GM23338 (cell line): ENCODE results near the gene SERPINH1. TPM values are rescaled to one million over a fixed set of nuclear protein-coding genes. Genes with fewer than 3 reads are reported as not detected.
A peak's percentile ranks its signal among the peaks of the same experiment; 100 is the strongest.

ENCODE experiments used
- ATAC-seq: fragments of 200-7000 bp; cut with Tn5 transposase; 3 replicates; pipeline ENCODE4 v1.9.1; 2020
- DNase-seq: peaks from one replicate; pipeline ENCODE4 v3.0.0-alpha.2; 2015; ENCODE audit warnings: low spot score
- H2AFZ ChIP-seq: fragments of 200-600 bp; sonication (generic); 2 replicates; pipeline ENCODE4 v1.8.0; 2016; ENCODE audit warnings: antibody characterized with exemption, mild to moderate bottlenecking, moderate library complexity
- H3F3A ChIP-seq: fragments of 200-600 bp; sonication (generic); replicated peaks from 2 replicates; pipeline ENCODE4 v1.8.0; 2017; ENCODE audit warnings: antibody characterized with exemption, mixed run types, low read depth
- H3K27ac ChIP-seq: fragments of 200-600 bp; sonication (generic); 2 replicates; pipeline ENCODE4 v1.6.1; 2016; ENCODE audit warnings: low read depth
- H3K27me3 ChIP-seq: fragments of 200-600 bp; sonication (generic); 2 replicates; pipeline ENCODE4 v1.8.0; 2016; ENCODE audit warnings: mild to moderate bottlenecking, mixed run types, moderate library complexity; ENCODE audit not compliant: insufficient read depth
- H3K36me3 ChIP-seq: fragments of 200-600 bp; sonication (generic); 2 replicates; pipeline ENCODE4 v1.8.0; 2016; ENCODE audit warnings: mild to moderate bottlenecking; ENCODE audit not compliant: insufficient read depth
- H3K4me1 ChIP-seq: fragments of 200-600 bp; sonication (generic); 2 replicates; pipeline ENCODE4 v1.8.0; 2016; ENCODE audit warnings: mild to moderate bottlenecking, moderate library complexity; ENCODE audit not compliant: insufficient read depth
- H3K4me2 ChIP-seq: fragments of 200-600 bp; sonication (generic); 2 replicates; pipeline ENCODE4 v1.7.1; 2017; ENCODE audit warnings: mixed run types
- H3K4me3 ChIP-seq: fragments of 200-600 bp; sonication (generic); 2 replicates; pipeline ENCODE4 v1.6.1; 2016; ENCODE audit warnings: mixed run types
- H3K79me2 ChIP-seq: fragments of 200-600 bp; sonication (generic); replicated peaks from 2 replicates; pipeline ENCODE4 v1.8.0; 2017; ENCODE audit warnings: mild to moderate bottlenecking; ENCODE audit not compliant: insufficient read depth
- H3K9me2 ChIP-seq: fragments of 200-600 bp; sonication (generic); 2 replicates; pipeline ENCODE4 v1.8.0; 2017; ENCODE audit not compliant: insufficient read depth
- H4K20me1 ChIP-seq: fragments of 200-600 bp; sonication (generic); replicated peaks from 2 replicates; pipeline ENCODE4 v1.8.0; 2017; ENCODE audit warnings: mild to moderate bottlenecking; ENCODE audit not compliant: insufficient read depth
- H3K27ac Mint-ChIP-seq: 2 replicates; pipeline ENCODE4 v1.8.0; 2020; ENCODE audit warnings: inconsistent platforms, mild to moderate bottlenecking, moderate library complexity, mixed read lengths
- H3K27me3 Mint-ChIP-seq: 3 replicates; pipeline ENCODE4 v1.8.0; 2022; ENCODE audit warnings: low read depth, mild to moderate bottlenecking, moderate library complexity, mixed read lengths, inconsistent platforms; ENCODE audit not compliant: insufficient read depth, poor library complexity
- H3K36me3 Mint-ChIP-seq: 3 replicates; pipeline ENCODE4 v1.8.0; 2021; ENCODE audit warnings: low read depth, mild to moderate bottlenecking, inconsistent platforms, moderate library complexity, mixed read lengths
- H3K4me1 Mint-ChIP-seq: 3 replicates; pipeline ENCODE4 v1.8.0; 2020; ENCODE audit warnings: mild to moderate bottlenecking, inconsistent platforms, mixed read lengths
- H3K4me3 Mint-ChIP-seq: 3 replicates; pipeline ENCODE4 v1.8.0; 2021; ENCODE audit warnings: moderate library complexity, mild to moderate bottlenecking, inconsistent platforms, mixed read lengths
- H3K9me3 Mint-ChIP-seq: 3 replicates; pipeline ENCODE4 v1.8.0; 2020; ENCODE audit warnings: moderate library complexity, mild to moderate bottlenecking, inconsistent platforms, mixed read lengths
- CREB1 ChIP-seq: fragments of 250-450 bp; sonication (Bioruptor Pico); IDR thresholded peaks from 2 replicates; pipeline ENCODE4 v1.5.0; 2020; ENCODE audit warnings: low read depth, mild to moderate bottlenecking, moderate library complexity
- EZH2 ChIP-seq: fragments of 200-600 bp; sonication (generic); IDR thresholded peaks from one replicate; pipeline ENCODE4 v1.8.0; 2017; ENCODE audit warnings: antibody characterized with exemption, mild to moderate bottlenecking, low read depth; ENCODE audit not compliant: unreplicated experiment
- EZH2phosphoT487 ChIP-seq: fragments of 200-600 bp; sonication (generic); IDR thresholded peaks from one replicate; pipeline ENCODE4 v1.8.1; 2018; ENCODE audit warnings: antibody characterized with exemption; ENCODE audit not compliant: unreplicated experiment
- JUNB ChIP-seq: IDR thresholded peaks from one replicate; pipeline ENCODE4 v1.6.1; 2016; ENCODE audit warnings: antibody characterized with exemption; ENCODE audit not compliant: unreplicated experiment
- POLR2AphosphoS5 ChIP-seq: IDR thresholded peaks from 2 replicates; pipeline ENCODE4 v1.6.1; 2016; ENCODE audit warnings: antibody characterized with exemption, low read depth
- ZNF114 ChIP-seq: fragments of 250-450 bp; sonication (Bioruptor Pico); IDR thresholded peaks from 2 replicates; pipeline ENCODE4 v1.5.0; 2020; ENCODE audit warnings: mild to moderate bottlenecking, moderate library complexity
- ZNF331 ChIP-seq: fragments of 250-450 bp; sonication (Bioruptor Pico); IDR thresholded peaks from 2 replicates; pipeline ENCODE4 v1.5.0; 2020; ENCODE audit warnings: low read depth, mild to moderate bottlenecking, moderate library complexity
- polyA plus RNA-seq: library from polyadenylated mRNA; unstranded; fragments of >200 nt; fragmentation: Nextera tagmentation; extraction: Ambion mirVana; gene quantifications from 2 replicates; pipeline ENCODE4 v1.2.1, GENCODE V29; 2016
- total RNA-seq: library from RNA; depleted of rRNA; stranded (reverse); fragments of >200 nt; shearing (Covaris generic); gene quantifications from 2 replicates; pipeline ENCODE4 v1.2.3, GENCODE V29; 2014
- TF ChIP-seq, protein P1 (sequence below), 2 experiments: fragments of 200-600 bp in 1 of 2; sonication (generic) in 1 of 2; conservative IDR thresholded peaks; 2 replicates each; pipeline versions ENCODE4 v1.5.1 to v1.6.1; 2016 to 2017; ENCODE audit warnings: antibody characterized with exemption in 2 of 2, low read depth in 2 of 2, mild to moderate bottlenecking in 2 of 2, moderate library complexity in 1 of 2
- TF ChIP-seq, protein P2 (sequence below): IDR thresholded peaks from 2 replicates; pipeline ENCODE4 v1.6.1; 2016; ENCODE audit warnings: antibody characterized with exemption
- TF ChIP-seq, protein P3 (sequence below): fragments of 250-450 bp; sonication (Bioruptor Pico); IDR thresholded peaks from 2 replicates; pipeline ENCODE4 v1.5.0; 2020; ENCODE audit warnings: mild to moderate bottlenecking, moderate library complexity

SERPINH1 gene
- total and polyA plus RNA-seq, 2 experiments from 2014 or later, result 238 to 1,217 TPM

DNA sequence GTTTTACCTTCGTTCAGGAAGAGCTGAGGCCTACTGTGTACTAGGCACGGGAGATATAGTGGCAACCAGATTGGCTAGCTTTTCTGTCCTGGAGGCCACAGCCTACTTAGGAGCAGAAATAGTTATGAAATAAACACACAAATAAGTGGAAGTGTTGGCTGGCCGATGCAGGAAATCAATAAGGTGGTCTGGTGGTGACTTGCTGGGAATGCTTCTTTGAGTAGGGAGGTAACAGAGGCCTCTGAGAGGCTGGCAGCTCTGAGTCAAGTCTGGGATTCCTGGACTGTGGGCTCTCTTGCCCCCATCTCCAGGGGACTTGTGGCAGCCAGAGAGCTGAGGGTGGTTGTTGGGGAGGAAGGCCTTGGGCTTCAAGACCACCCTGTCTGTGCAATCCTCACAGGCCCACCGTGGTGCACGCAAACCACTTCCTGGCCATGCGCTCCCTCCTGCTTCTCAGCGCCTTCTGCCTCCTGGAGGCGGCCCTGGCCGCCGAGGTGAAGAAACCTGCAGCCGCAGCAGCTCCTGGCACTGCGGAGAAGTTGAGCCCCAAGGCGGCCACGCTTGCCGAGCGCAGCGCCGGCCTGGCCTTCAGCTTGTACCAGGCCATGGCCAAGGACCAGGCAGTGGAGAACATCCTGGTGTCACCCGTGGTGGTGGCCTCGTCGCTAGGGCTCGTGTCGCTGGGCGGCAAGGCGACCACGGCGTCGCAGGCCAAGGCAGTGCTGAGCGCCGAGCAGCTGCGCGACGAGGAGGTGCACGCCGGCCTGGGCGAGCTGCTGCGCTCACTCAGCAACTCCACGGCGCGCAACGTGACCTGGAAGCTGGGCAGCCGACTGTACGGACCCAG, 4.1 kb downstream of the SERPINH1 start:
- no peak for ATAC-seq
- H3K36me3 ChIP-seq, result peaks cover 43% of the 10 kb centered on the region
- DNase-seq, result no peak
- peak overlapping the region; percentile 85 for H3K27ac Mint-ChIP-seq
- no peaks in the 10 kb centered on the region for H3K9me2 ChIP-seq
- H3K79me2 ChIP-seq, result peaks cover 69% of the 10 kb centered on the region
- H2AFZ ChIP-seq, result no peak overlapping the region
- H3K36me3 Mint-ChIP-seq, result peaks cover 81% of the 10 kb centered on the region
- peak overlapping the region; percentile 86; the same call in 1 of the 2 replicates for H3K4me2 ChIP-seq
- no peaks in the 10 kb centered on the region for H3K9me3 Mint-ChIP-seq
- peaks cover 34% of the 10 kb centered on the region for H4K20me1 ChIP-seq
- peak overlapping the region; percentile 98; the same call in 1 of the 2 replicates for H3K4me3 ChIP-seq
- H3K4me1 Mint-ChIP-seq, result peaks cover 31% of the 10 kb centered on the region
- H3K27me3 Mint-ChIP-seq, result peaks cover 32% of the 10 kb centered on the region
- no peaks in the 10 kb centered on the region for H3K27me3 ChIP-seq
- TF ChIP-seq ZNF331 (CRISPR knock-in tag), result no peak
- no peak for TF ChIP-seq EZH2phosphoT487
- TF ChIP-seq, protein P1, sequence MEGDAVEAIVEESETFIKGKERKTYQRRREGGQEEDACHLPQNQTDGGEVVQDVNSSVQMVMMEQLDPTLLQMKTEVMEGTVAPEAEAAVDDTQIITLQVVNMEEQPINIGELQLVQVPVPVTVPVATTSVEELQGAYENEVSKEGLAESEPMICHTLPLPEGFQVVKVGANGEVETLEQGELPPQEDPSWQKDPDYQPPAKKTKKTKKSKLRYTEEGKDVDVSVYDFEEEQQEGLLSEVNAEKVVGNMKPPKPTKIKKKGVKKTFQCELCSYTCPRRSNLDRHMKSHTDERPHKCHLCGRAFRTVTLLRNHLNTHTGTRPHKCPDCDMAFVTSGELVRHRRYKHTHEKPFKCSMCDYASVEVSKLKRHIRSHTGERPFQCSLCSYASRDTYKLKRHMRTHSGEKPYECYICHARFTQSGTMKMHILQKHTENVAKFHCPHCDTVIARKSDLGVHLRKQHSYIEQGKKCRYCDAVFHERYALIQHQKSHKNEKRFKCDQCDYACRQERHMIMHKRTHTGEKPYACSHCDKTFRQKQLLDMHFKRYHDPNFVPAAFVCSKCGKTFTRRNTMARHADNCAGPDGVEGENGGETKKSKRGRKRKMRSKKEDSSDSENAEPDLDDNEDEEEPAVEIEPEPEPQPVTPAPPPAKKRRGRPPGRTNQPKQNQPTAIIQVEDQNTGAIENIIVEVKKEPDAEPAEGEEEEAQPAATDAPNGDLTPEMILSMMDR (conservative IDR thresholded peaks at IDR 0.05; ENCODE audit: low read depth in 2 of 2), result no peak
- TF ChIP-seq POLR2AphosphoS5, result no peak; the same call in 1 of the 2 replicates
- TF ChIP-seq JUNB, result no peak
- no peak for TF ChIP-seq CREB1 (CRISPR knock-in tag)
- TF ChIP-seq, protein P2, sequence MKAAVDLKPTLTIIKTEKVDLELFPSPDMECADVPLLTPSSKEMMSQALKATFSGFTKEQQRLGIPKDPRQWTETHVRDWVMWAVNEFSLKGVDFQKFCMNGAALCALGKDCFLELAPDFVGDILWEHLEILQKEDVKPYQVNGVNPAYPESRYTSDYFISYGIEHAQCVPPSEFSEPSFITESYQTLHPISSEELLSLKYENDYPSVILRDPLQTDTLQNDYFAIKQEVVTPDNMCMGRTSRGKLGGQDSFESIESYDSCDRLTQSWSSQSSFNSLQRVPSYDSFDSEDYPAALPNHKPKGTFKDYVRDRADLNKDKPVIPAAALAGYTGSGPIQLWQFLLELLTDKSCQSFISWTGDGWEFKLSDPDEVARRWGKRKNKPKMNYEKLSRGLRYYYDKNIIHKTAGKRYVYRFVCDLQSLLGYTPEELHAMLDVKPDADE, result no peak
- no peak for TF ChIP-seq EZH2
- TF ChIP-seq, protein P3, sequence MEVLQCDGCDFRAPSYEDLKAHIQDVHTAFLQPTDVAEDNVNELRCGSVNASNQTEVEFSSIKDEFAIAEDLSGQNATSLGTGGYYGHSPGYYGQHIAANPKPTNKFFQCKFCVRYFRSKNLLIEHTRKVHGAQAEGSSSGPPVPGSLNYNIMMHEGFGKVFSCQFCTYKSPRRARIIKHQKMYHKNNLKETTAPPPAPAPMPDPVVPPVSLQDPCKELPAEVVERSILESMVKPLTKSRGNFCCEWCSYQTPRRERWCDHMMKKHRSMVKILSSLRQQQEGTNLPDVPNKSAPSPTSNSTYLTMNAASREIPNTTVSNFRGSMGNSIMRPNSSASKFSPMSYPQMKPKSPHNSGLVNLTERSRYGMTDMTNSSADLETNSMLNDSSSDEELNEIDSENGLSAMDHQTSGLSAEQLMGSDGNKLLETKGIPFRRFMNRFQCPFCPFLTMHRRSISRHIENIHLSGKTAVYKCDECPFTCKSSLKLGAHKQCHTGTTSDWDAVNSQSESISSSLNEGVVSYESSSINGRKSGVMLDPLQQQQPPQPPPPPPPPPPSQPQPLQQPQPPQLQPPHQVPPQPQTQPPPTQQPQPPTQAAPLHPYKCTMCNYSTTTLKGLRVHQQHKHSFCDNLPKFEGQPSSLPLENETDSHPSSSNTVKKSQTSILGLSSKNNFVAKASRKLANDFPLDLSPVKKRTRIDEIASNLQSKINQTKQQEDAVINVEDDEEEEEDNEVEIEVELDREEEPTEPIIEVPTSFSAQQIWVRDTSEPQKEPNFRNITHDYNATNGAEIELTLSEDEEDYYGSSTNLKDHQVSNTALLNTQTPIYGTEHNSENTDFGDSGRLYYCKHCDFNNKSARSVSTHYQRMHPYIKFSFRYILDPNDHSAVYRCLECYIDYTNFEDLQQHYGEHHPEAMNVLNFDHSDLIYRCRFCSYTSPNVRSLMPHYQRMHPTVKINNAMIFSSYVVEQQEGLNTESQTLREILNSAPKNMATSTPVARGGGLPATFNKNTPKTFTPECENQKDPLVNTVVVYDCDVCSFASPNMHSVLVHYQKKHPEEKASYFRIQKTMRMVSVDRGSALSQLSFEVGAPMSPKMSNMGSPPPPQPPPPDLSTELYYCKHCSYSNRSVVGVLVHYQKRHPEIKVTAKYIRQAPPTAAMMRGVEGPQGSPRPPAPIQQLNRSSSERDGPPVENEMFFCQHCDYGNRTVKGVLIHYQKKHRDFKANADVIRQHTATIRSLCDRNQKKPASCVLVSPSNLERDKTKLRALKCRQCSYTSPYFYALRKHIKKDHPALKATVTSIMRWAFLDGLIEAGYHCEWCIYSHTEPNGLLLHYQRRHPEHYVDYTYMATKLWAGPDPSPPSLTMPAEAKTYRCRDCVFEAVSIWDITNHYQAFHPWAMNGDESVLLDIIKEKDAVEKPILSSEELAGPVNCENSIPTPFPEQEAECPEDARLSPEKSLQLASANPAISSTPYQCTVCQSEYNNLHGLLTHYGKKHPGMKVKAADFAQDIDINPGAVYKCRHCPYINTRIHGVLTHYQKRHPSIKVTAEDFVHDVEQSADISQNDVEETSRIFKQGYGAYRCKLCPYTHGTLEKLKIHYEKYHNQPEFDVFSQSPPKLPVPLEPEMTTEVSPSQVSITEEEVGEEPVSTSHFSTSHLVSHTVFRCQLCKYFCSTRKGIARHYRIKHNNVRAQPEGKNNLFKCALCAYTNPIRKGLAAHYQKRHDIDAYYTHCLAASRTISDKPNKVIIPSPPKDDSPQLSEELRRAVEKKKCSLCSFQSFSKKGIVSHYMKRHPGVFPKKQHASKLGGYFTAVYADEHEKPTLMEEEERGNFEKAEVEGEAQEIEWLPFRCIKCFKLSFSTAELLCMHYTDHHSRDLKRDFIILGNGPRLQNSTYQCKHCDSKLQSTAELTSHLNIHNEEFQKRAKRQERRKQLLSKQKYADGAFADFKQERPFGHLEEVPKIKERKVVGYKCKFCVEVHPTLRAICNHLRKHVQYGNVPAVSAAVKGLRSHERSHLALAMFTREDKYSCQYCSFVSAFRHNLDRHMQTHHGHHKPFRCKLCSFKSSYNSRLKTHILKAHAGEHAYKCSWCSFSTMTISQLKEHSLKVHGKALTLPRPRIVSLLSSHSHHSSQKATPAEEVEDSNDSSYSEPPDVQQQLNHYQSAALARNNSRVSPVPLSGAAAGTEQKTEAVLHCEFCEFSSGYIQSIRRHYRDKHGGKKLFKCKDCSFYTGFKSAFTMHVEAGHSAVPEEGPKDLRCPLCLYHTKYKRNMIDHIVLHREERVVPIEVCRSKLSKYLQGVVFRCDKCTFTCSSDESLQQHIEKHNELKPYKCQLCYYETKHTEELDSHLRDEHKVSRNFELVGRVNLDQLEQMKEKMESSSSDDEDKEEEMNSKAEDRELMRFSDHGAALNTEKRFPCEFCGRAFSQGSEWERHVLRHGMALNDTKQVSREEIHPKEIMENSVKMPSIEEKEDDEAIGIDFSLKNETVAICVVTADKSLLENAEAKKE (CRISPR knock-in tag), result no peak
- no peak for TF ChIP-seq ZNF114 (CRISPR knock-in tag)
- H3K27ac ChIP-seq, result peak overlapping the region; percentile 81
- H3K4me1 ChIP-seq, result peaks cover 28% of the 10 kb centered on the region
- H3F3A ChIP-seq, result peaks cover 21% of the 10 kb centered on the region
- H3K4me3 Mint-ChIP-seq, result peak overlapping the region; percentile 97; the same call in 1 of the 3 replicates
